GM12892 (cell line): ENCODE measurements around the gene TMEM244.

Source experiments
- POLR2A ChIP-seq: IDR thresholded peaks from 2 replicates; pipeline ENCODE4 v1.6.1; 2011; ENCODE audit warnings: low read depth, low read length, control low read depth
- TAF1 ChIP-seq: IDR thresholded peaks from 2 replicates; pipeline ENCODE4 v1.6.1; 2011; ENCODE audit warnings: low read depth, mild to moderate bottlenecking, control low read depth, low read length, borderline replicate concordance

GRCh38 chr6:129875610-129876520, 14.8 kb upstream of the TMEM244 start:
- TF ChIP-seq POLR2A, result no peak
- no peak for TF ChIP-seq TAF1
